WTC11 (cell line): ENCODE measurements around the gene MAEA.

Source experiments
- CBFB ChIP-seq: sonication (generic); formaldehyde crosslinking; IDR thresholded peaks from 2 replicates; pipeline ENCODE4 v1.8.1; 2022; ENCODE audit warnings: mild to moderate bottlenecking, low read depth, missing genetic modification reagents
- CTCF ChIP-seq: fragments of 200-600 bp; IDR thresholded peaks from 2 replicates; pipeline ENCODE4 v1.8.0; 2022; ENCODE audit warnings: antibody characterized with exemption
- E2F1 ChIP-seq: sonication (generic); formaldehyde crosslinking; IDR thresholded peaks from 2 replicates; pipeline ENCODE4 v1.8.0; 2022; ENCODE audit warnings: mild to moderate bottlenecking, missing genetic modification reagents
- MAX ChIP-seq: sonication (generic); formaldehyde crosslinking; IDR thresholded peaks from 2 replicates; pipeline ENCODE4 v1.8.0; 2022; ENCODE audit warnings: mild to moderate bottlenecking, missing genetic modification reagents

GRCh38 chr4:1295405-1296055, 5.8 kb downstream of the MAEA start:
- TF ChIP-seq E2F1 (CRISPR knock-in tag): no peak
- TF ChIP-seq CBFB (CRISPR knock-in tag): no peak
- no peak for TF ChIP-seq MAX (CRISPR knock-in tag)
- no peak for TF ChIP-seq CTCF
